Upper lobe of left lung (tissue), 4 donors: ENCODE data around the gene STK4.

Experiments used
- EP300 ChIP-seq, 4 donors: sonication (generic); formaldehyde crosslinking; IDR thresholded peaks; one replicate each; pipeline ENCODE4 v1.5.1; 2017; ENCODE audit warnings: antibody characterized with exemption in 4 of 4, control low read depth in 2 of 4
- POLR2A ChIP-seq, 4 donors: fragments of 450-650 bp; IDR thresholded peaks; one replicate each; pipeline ENCODE4 v1.5.1; 2016 to 2017; ENCODE audit warnings: antibody characterized with exemption in 4 of 4, mild to moderate bottlenecking in 2 of 4
- TF ChIP-seq, protein P1 (sequence below), 6 experiments: fragments of 450-650 bp in 4 of 6; fragments of 200-600 bp in 2 of 6; sonication (generic) in 2 of 6; IDR thresholded peaks; one replicate each; pipeline ENCODE4 v1.5.1; 2016 to 2019; ENCODE audit warnings: antibody characterized with exemption in 6 of 6

GRCh38 chr20:44943828-44944227, 22.5 kb upstream of the STK4 start:
- TF ChIP-seq, protein P1, sequence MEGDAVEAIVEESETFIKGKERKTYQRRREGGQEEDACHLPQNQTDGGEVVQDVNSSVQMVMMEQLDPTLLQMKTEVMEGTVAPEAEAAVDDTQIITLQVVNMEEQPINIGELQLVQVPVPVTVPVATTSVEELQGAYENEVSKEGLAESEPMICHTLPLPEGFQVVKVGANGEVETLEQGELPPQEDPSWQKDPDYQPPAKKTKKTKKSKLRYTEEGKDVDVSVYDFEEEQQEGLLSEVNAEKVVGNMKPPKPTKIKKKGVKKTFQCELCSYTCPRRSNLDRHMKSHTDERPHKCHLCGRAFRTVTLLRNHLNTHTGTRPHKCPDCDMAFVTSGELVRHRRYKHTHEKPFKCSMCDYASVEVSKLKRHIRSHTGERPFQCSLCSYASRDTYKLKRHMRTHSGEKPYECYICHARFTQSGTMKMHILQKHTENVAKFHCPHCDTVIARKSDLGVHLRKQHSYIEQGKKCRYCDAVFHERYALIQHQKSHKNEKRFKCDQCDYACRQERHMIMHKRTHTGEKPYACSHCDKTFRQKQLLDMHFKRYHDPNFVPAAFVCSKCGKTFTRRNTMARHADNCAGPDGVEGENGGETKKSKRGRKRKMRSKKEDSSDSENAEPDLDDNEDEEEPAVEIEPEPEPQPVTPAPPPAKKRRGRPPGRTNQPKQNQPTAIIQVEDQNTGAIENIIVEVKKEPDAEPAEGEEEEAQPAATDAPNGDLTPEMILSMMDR (IDR thresholded peaks at IDR 0.05) = no peak
- no peak for TF ChIP-seq POLR2A (IDR thresholded peaks at IDR 0.05)
- TF ChIP-seq EP300 (IDR thresholded peaks at IDR 0.05) = no peak
